SK-N-SH treated with all-trans-retinoic acid at 6 μM for 48 hours (cell line): ENCODE data around the gene STX12.
"Not testable (repeated sequence)": the region's sequence is repeated elsewhere in the genome, so short reads cannot be mapped to it uniquely, and the experiment has no call there.

Source experiments
- ATAC-seq: fragments of 200-7000 bp; cut with Tn5 transposase; 3 replicates; pipeline ENCODE4 v1.9.1; 2020; ENCODE audit warnings: mild to moderate bottlenecking, moderate library complexity
- ARNTL ChIP-seq: fragments of 450-650 bp; formaldehyde crosslinking; IDR thresholded peaks from 2 replicates; pipeline ENCODE4 v1.5.0; 2020; ENCODE audit warnings: low read depth, mild to moderate bottlenecking, moderate library complexity, borderline replicate concordance
- BACH2 ChIP-seq: fragments of 250-450 bp; sonication (Bioruptor Pico); IDR thresholded peaks from 2 replicates; pipeline ENCODE4 v1.9.0; 2021; ENCODE audit warnings: mild to moderate bottlenecking, borderline replicate concordance
- ISL1 ChIP-seq: fragments of 250-450 bp; sonication (Bioruptor Pico); IDR thresholded peaks from 2 replicates; pipeline ENCODE4 v2.1.2; 2022; ENCODE audit warnings: mild to moderate bottlenecking, moderate library complexity
- RARB ChIP-seq: fragments of 250-450 bp; sonication (Bioruptor Pico); IDR thresholded peaks from 2 replicates; pipeline ENCODE4 v1.8.0; 2021; ENCODE audit warnings: mild to moderate bottlenecking, moderate library complexity
- TCF4 ChIP-seq: fragments of 250-450 bp; sonication (Bioruptor Pico); IDR thresholded peaks from 2 replicates; pipeline ENCODE4 v1.8.0; 2021; ENCODE audit warnings: mild to moderate bottlenecking, moderate library complexity, borderline replicate concordance
- TOX ChIP-seq: fragments of 250-450 bp; sonication (Bioruptor Pico); IDR thresholded peaks from 2 replicates; pipeline ENCODE4 v1.8.0; 2021; ENCODE audit warnings: mild to moderate bottlenecking, moderate library complexity, borderline replicate concordance
- ZC3H10 ChIP-seq: fragments of 250-450 bp; sonication (Bioruptor Pico); IDR thresholded peaks from 2 replicates; pipeline ENCODE4 v1.5.1; 2021; ENCODE audit warnings: mild to moderate bottlenecking, moderate library complexity
- ZFP3 ChIP-seq: fragments of 250-450 bp; sonication (Bioruptor Pico); IDR thresholded peaks from 2 replicates; pipeline ENCODE4 v1.5.0; 2020; ENCODE audit warnings: mild to moderate bottlenecking, moderate library complexity
- ZFP30 ChIP-seq: fragments of 450-650 bp; formaldehyde crosslinking; IDR thresholded peaks from 2 replicates; pipeline ENCODE4 v1.5.0; 2022; ENCODE audit warnings: mild to moderate bottlenecking, moderate library complexity
- ZNF565 ChIP-seq: fragments of 450-650 bp; formaldehyde crosslinking; conservative IDR thresholded peaks from 2 replicates; pipeline ENCODE4 v1.5.0; 2020; ENCODE audit warnings: low read depth, mild to moderate bottlenecking, moderate library complexity
- ZNF70 ChIP-seq: fragments of 450-650 bp; formaldehyde crosslinking; IDR thresholded peaks from 2 replicates; pipeline ENCODE4 v1.5.0; 2020; ENCODE audit warnings: mild to moderate bottlenecking, moderate library complexity
- TF ChIP-seq, protein P1 (sequence below): fragments of 250-450 bp; sonication (Bioruptor Pico); IDR thresholded peaks from 2 replicates; pipeline ENCODE4 v1.8.0; 2020; ENCODE audit warnings: mild to moderate bottlenecking, moderate library complexity, borderline replicate concordance
- TF ChIP-seq, protein P2 (sequence below): fragments of 250-450 bp; sonication (Bioruptor Pico); IDR thresholded peaks from 2 replicates; pipeline ENCODE4 v1.8.0; 2021; ENCODE audit warnings: low read depth, mild to moderate bottlenecking, moderate library complexity, borderline replicate concordance
- TF ChIP-seq, protein P3 (sequence below): fragments of 250-450 bp; sonication (Bioruptor Pico); IDR thresholded peaks from 2 replicates; pipeline ENCODE4 v1.5.0; 2020; ENCODE audit warnings: mild to moderate bottlenecking, moderate library complexity
- TF ChIP-seq, protein P4 (sequence below): fragments of 250-450 bp; sonication (Bioruptor Pico); IDR thresholded peaks from 2 replicates; pipeline ENCODE4 v1.5.1; 2020; ENCODE audit warnings: low read depth, mild to moderate bottlenecking, moderate library complexity

Gene STX12

DNA sequence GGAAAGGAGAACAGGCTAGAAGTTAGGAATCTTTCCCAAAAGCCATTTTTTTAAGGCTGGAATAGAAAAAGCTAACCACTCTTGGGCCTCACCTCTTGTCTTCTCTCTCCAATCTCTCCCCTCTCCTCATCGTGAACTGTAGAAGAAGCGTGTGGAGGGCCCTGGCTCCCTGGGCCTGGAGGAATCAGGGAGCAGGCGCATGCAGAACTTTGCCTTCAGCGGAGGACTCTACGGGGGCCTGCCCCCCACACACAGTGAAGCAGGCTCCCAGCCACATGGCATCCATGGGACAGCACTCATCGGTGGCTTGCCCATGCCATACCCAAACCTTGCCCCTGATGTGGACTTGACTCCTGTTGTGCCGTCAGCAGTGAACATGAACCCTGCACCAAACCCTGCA lies 76.9 kb downstream of the STX12 start:
- no peak for ATAC-seq
- no peak for TF ChIP-seq ZC3H10 (CRISPR knock-in tag)
- TF ChIP-seq, protein P1, sequence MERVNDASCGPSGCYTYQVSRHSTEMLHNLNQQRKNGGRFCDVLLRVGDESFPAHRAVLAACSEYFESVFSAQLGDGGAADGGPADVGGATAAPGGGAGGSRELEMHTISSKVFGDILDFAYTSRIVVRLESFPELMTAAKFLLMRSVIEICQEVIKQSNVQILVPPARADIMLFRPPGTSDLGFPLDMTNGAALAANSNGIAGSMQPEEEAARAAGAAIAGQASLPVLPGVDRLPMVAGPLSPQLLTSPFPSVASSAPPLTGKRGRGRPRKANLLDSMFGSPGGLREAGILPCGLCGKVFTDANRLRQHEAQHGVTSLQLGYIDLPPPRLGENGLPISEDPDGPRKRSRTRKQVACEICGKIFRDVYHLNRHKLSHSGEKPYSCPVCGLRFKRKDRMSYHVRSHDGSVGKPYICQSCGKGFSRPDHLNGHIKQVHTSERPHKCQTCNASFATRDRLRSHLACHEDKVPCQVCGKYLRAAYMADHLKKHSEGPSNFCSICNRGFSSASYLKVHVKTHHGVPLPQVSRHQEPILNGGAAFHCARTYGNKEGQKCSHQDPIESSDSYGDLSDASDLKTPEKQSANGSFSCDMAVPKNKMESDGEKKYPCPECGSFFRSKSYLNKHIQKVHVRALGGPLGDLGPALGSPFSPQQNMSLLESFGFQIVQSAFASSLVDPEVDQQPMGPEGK (CRISPR knock-in tag): no peak
- TF ChIP-seq, protein P2, sequence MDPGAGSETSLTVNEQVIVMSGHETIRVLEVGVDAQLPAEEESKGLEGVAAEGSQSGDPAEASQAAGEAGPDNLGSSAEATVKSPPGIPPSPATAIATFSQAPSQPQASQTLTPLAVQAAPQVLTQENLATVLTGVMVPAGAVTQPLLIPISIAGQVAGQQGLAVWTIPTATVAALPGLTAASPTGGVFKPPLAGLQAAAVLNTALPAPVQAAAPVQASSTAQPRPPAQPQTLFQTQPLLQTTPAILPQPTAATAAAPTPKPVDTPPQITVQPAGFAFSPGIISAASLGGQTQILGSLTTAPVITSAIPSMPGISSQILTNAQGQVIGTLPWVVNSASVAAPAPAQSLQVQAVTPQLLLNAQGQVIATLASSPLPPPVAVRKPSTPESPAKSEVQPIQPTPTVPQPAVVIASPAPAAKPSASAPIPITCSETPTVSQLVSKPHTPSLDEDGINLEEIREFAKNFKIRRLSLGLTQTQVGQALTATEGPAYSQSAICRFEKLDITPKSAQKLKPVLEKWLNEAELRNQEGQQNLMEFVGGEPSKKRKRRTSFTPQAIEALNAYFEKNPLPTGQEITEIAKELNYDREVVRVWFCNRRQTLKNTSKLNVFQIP (CRISPR knock-in tag): no peak
- no peak for TF ChIP-seq ZFP30 (CRISPR knock-in tag)
- TF ChIP-seq, protein P3, sequence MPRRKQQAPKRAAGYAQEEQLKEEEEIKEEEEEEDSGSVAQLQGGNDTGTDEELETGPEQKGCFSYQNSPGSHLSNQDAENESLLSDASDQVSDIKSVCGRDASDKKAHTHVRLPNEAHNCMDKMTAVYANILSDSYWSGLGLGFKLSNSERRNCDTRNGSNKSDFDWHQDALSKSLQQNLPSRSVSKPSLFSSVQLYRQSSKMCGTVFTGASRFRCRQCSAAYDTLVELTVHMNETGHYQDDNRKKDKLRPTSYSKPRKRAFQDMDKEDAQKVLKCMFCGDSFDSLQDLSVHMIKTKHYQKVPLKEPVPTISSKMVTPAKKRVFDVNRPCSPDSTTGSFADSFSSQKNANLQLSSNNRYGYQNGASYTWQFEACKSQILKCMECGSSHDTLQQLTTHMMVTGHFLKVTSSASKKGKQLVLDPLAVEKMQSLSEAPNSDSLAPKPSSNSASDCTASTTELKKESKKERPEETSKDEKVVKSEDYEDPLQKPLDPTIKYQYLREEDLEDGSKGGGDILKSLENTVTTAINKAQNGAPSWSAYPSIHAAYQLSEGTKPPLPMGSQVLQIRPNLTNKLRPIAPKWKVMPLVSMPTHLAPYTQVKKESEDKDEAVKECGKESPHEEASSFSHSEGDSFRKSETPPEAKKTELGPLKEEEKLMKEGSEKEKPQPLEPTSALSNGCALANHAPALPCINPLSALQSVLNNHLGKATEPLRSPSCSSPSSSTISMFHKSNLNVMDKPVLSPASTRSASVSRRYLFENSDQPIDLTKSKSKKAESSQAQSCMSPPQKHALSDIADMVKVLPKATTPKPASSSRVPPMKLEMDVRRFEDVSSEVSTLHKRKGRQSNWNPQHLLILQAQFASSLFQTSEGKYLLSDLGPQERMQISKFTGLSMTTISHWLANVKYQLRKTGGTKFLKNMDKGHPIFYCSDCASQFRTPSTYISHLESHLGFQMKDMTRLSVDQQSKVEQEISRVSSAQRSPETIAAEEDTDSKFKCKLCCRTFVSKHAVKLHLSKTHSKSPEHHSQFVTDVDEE: no peak

DNA sequence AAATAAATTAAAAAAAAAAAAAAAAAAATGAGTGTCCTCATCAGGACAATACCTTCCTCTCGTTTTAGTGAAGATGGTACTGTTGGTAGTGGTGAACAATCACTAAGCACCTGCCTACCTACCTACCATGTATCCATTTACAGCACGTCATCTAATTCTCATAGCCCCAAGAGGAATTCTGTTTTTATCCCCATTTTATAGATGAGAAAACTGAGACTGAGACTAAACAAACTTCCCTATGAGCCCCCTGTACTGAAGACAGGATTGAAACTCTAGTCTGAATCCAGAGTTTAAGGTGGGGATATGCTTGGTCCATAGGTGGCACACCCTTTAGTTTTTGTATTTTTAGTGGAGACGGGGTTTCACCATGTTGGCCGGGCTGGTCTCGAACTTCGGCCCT lies 82.1 kb downstream of the STX12 start:
- ATAC-seq: no peak
- TF ChIP-seq ISL1: no peak
- no peak for TF ChIP-seq ARNTL (CRISPR knock-in tag)
- TF ChIP-seq ZNF565: no peak
- TF ChIP-seq BACH2 (CRISPR knock-in tag): no peak
- TF ChIP-seq, protein P4, sequence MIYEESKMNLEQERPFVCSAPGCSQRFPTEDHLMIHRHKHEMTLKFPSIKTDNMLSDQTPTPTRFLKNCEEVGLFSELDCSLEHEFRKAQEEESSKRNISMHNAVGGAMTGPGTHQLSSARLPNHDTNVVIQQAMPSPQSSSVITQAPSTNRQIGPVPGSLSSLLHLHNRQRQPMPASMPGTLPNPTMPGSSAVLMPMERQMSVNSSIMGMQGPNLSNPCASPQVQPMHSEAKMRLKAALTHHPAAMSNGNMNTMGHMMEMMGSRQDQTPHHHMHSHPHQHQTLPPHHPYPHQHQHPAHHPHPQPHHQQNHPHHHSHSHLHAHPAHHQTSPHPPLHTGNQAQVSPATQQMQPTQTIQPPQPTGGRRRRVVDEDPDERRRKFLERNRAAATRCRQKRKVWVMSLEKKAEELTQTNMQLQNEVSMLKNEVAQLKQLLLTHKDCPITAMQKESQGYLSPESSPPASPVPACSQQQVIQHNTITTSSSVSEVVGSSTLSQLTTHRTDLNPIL (CRISPR knock-in tag): no peak

DNA sequence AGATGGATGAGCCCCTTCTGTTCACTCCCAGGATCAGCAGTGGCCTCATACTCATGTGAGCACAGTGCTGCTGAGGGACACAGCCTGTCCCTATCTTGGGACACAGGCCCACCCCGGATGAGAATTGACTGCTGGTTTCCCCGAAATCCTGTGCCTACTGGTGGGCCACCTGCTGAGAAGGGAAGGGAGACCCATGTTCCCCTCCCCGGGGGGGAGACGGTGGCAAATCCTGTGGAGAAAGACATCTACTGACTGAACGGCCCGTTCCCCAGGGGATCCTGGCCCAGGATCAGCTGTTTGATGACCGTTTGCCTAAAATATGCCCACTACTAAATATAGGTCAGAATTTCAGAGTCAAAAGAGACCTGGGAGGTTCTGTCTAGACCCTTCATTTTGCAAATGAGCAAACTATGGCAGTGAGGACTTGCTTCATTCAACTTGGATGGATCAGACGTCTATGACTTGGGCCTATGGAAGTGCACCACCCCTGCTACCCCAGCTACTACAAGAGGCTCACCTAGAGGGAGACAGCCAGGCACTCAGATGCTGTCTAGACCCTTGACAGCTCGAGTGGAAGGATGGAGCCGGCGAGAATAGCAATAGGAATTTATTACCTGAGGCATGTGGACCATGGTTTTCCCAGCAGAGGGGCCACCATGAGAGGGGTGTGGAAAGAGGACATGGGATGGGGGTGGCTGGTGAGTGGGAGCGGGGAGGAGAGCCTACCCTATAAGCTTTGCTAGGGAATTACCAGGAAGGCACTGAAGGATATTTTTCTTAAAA lies 83.7 kb downstream of the STX12 start:
- TF ChIP-seq ZFP3 (CRISPR knock-in tag): no peak
- no peak for TF ChIP-seq TOX (CRISPR knock-in tag)
- no peak for TF ChIP-seq TCF4 (CRISPR knock-in tag)
- no peak for TF ChIP-seq RARB (CRISPR knock-in tag)
- TF ChIP-seq, protein P1 (CRISPR knock-in tag): no peak
- no peak for TF ChIP-seq ZNF70 (CRISPR knock-in tag)
- no peak for TF ChIP-seq ZFP30 (CRISPR knock-in tag)
- ATAC-seq: no peak

DNA sequence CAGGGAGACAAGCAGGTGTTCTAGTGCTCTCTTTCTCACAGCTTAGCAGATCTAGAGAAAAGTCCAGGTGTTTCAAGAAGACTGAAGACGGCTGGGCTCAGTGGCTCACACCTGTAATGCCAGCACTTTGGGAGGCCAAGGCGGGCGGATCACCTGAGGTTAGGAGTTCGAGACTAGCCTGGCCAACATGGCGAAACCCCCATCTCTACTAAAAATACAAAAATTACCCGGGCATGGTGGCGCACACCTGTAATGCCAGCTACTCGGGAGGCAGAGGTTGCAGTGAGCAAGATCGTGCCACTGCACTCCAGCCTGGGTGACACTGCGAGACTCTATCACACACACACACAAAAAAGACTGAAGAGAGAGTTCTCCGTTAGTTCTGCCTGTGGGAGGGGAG lies 84.5 kb downstream of the STX12 start:
- not testable (repeated sequence) for ATAC-seq
